ENCODE measurements around the gene GSTO1. TPM values are rescaled to one million over a fixed set of nuclear protein-coding genes. Genes with fewer than 3 reads are reported as not detected.

Gene GSTO1
- total and polyA plus RNA-seq, 2 of the 13 experiments (the other 11 are each of a cell fraction or from before 2014, with no cell fraction given), result 228 to 300 TPM

DNA sequence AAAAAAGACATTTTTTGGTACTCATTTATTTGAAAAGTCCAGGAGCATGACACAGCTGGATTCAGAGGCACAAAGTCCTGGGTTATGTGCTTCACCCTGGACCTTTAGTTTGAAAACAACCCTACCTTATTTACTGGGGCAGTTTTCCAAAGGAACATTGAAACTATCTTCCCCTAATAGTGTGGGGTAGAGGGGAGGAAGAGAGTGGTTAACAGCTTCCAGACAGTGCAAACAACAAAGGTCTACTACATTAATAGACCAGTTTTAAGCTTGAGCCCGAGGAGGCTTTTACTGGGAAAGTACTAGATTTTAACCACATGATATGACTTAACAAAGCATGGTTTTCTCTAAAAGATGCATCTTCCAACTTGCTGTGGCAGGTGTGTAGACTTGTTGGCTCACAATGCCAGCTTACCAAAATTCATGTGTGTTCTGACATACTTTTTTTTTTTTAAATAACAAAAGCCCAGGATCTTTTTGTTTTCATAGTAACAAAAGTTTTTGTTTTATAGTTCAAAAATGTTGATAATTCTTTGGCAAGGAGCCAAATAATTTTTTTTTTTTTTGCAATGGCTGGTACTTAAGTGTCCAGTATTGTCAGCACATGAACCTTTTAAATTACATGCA is 1.8 kb downstream of the GSTO1 start (continued):
- TF ChIP-seq HNF1A (IDR thresholded peaks at IDR 0.05; ENCODE audit: low read depth), result peak; percentile 42; the same call in 1 of the 2 replicates
- TF ChIP-seq HNF1A (CRISPR knock-in tag; IDR thresholded peaks at IDR 0.05; ENCODE audit: borderline replicate concordance), result no peak
- TF ChIP-seq ZUFSP (CRISPR knock-in tag; IDR thresholded peaks at IDR 0.05; ENCODE audit: borderline replicate concordance), result no peak
- TF ChIP-seq FOXA3 (CRISPR knock-in tag; IDR thresholded peaks at IDR 0.05), result peak; percentile 56; the same call in 1 of the 2 replicates
- TF ChIP-seq KMT2B (CRISPR knock-in tag; IDR thresholded peaks at IDR 0.05), result no peak

DNA sequence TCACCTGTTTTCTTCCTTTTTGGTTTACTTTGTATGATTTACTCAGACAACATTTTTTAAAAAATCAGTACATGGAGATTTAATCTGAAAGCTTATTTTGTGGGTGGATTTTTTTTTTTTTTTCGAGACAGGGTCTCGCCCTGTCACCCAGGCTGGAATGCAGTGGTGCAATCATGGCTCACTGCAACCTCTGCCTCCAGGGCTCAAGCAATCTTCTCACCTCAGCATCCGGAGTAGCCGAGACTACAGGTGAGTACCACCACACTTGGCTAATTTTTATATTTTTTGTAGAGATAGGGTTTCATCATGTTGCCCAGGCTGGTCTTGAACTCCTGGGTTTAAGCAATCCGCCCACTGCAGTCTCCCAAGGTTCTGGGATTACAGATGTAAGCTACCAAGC is 2.5 kb downstream of the GSTO1 start:
- FAIRE-seq (no peak), ATAC-seq (no peak), DNase-seq (ENCODE audit: low spot score) (no peak)
- no peaks in the 10 kb centered on the region; a peak in 1 of 5 replicates for H3K27me3 ChIP-seq (ENCODE audit: control insufficient read depth in 1 of 2, insufficient read depth in 2 of 2, low read length in 2 of 2)
- H3K4me3 ChIP-seq (replicated peaks in 1 of 3; ENCODE audit: insufficient read depth in 1 of 3, low read depth in 2 of 3, low read length in 3 of 3), result peak overlapping the region in 2 of 3 experiments; percentile 88; a peak in 3 of 6 replicates
- peaks cover 5% of the 10 kb centered on the region; the same call in 1 of the 2 replicates for H4K20me1 ChIP-seq (ENCODE audit: insufficient read depth, low read length)
- peak overlapping the region; percentile 90 for H3K27ac ChIP-seq (ENCODE audit: extremely low read length, insufficient read depth, low read length)
- H3K9ac ChIP-seq (ENCODE audit: insufficient read depth, low read depth, low read length), result no peak overlapping the region
- WGBS (ENCODE audit: low lambda C conversion rate), result 64% methylated on average over 5 of the region's 5 CpGs
- in situ Hi-C loops (cut with HindIII; ENCODE audit: extremely low pct_ligation_motif_present, low pct_unique_long_range_greater_than_20kb) (no loop called here), intact Hi-C loops (cut with micrococcal nuclease; ENCODE audit: unreplicated experiment) (loop anchor here (10.0 kb wide), 1 partner anchor 132 kb away; the partner anchor contains the start of gene SFR1)
- H3K4me1 ChIP-seq (ENCODE audit: insufficient read depth, low read length), result peaks cover 81% of the 10 kb centered on the region
- no peaks in the 10 kb centered on the region for H3K9me3 ChIP-seq (ENCODE audit: low read length)
- CTCF ChIA-PET (ENCODE audit: low intra/inter-chr PET ratio, low total read pairs), result no interaction called here
- H2AFZ ChIP-seq (ENCODE audit: low read length), result no peak overlapping the region
- no TSS peak for BruUV-seq (replicated peaks)
- TF ChIP-seq TEAD3 (CRISPR knock-in tag; optimal IDR thresholded peaks at IDR 0.05; ENCODE audit: borderline replicate concordance), result peak; percentile 62
- TF ChIP-seq PATZ1 (CRISPR knock-in tag; IDR thresholded peaks at IDR 0.05), result no peak
- TF ChIP-seq LBX2 (CRISPR knock-in tag; IDR thresholded peaks at IDR 0.05; ENCODE audit: borderline replicate concordance), result no peak
- TF ChIP-seq CEBPG (CRISPR knock-in tag; IDR thresholded peaks at IDR 0.05), result 0 out of 2 replicates have a peak, but pooled peaks have one; percentile 32
- peak; percentile 30; the same call in 1 of the 2 replicates for TF ChIP-seq ZNF362 (CRISPR knock-in tag; IDR thresholded peaks at IDR 0.05; ENCODE audit: borderline replicate concordance)
- H3K36me3 ChIP-seq (replicated peaks in 1 of 2; ENCODE audit: control insufficient read depth in 1 of 2, insufficient read depth in 2 of 2, low read length in 2 of 2), result peaks cover 7 to 44% of the 10 kb centered on the region in 2 experiments; a peak in 4 of 5 replicates
- peak overlapping the region; percentile 84 for H3K4me2 ChIP-seq (ENCODE audit: low read depth, low read length)
- POLR2A ChIA-PET, result interaction anchor here (1.4 to 6.7 kb wide), 4 partner anchors 18 to 30 kb away, joined by 6 to 59 read pairs (median 40); partner anchors contain the start of gene CFAP43
- peaks cover 74% of the 10 kb centered on the region for H3K79me2 ChIP-seq (ENCODE audit: insufficient read depth, low read length)

Measured in HepG2 (cell line).